NCI-H128 (cell line): ENCODE results near the gene SPSB2.

Experiments used
- DNase-seq: peaks from one replicate; lab custom pipeline; 2025; ENCODE audit not compliant: unreplicated experiment; lab: John Stamatoyannopoulos, UW

SPSB2 gene

DNA sequence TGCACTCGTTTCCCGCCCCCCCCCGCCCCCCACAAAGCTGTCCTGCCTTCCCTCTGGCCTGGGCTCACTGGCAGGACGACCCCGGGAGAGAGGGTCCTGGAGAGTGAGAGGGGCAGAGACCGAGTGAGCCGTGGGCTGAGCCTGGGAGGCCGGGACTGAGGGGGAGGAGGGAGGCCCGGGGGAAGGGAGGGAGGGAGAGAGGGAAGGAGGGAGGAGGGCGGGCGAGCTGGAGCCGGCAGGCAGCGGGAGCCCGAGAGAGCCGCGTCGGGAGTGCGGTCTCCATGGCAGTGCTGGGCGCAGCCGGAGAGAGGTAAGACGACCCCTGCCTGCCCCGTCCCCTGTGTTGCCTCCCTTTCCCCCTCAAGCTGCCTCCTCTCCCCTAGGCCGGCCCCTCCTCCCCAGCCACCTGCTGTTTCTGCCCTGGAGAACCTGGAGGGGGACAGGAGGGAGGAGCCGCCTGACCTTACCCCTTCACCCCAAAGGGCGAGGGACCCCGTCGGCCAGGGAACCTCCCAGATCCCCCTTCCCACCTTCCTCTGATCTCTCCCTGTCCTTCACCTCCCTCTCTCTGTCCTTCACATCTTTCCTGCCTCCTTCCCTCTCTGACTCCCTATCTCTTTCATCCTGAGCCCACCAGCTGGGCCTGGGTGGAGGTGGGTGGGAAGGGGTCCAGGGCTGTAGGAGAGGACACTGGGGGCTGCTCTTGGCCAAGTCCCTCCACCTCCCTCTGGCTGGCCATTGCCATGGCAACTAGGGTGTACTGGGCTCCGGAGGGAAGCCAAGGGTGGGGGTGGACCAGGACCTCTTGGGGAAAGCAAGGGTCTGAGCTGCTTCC, 51.3 kb downstream of the SPSB2 start, which contains the start of gene GPR162:
Gene GPR162, plus strand, starts transcription at position 231 of the 835 bp plus-strand sequence. CDS start 2,078 bp downstream, outside the sequence.
- DNase-seq, result peak; percentile 87
